ENCODE measurements around the gene TRIM67. TPM values are rescaled to one million over a fixed set of nuclear protein-coding genes. Genes with fewer than 3 reads are reported as not detected.

The TRIM67 gene
- polyA plus RNA-seq, 1 donor from 2014 or later: 8.0 TPM

GRCh38 chr1:231159963-231160761 lies 1.7 kb upstream of the TRIM67 start:
- Histone ChIP-seq H3K9me3 (ENCODE audit: low read length) (no peaks in the 10 kb centered on the region), H2AFZ (ENCODE audit: low read depth, low read length) (no peak overlapping the region), H3K27ac (ENCODE audit: low read length) (peak overlapping the region; percentile 85), H3K4me2 (ENCODE audit: low read length) (peak overlapping the region; percentile 66), H3F3A (ENCODE audit: insufficient read depth, low read length, poor library complexity, severe bottlenecking) (no peaks in the 10 kb centered on the region), H4K20me1 (ENCODE audit: insufficient read depth) (no peaks in the 10 kb centered on the region), H3K4me3 (ENCODE audit: low read length) (peak overlapping the region; percentile 96), H3K9ac (ENCODE audit: low read length) (peak overlapping the region; percentile 82), H3K27me3 (ENCODE audit: insufficient read depth, low read depth, low read length) (peaks cover 11% of the 10 kb centered on the region), H3K36me3 (ENCODE audit: insufficient read depth, low read length) (no peaks in the 10 kb centered on the region), H3K9me2 (ENCODE audit: insufficient read depth, low read length) (no peaks in the 10 kb centered on the region), H3K79me2 (replicated peaks; ENCODE audit: insufficient read depth, low read length) (peaks cover 14% of the 10 kb centered on the region)
- no peak for TF ChIP-seq POLR2AphosphoS5 (IDR thresholded peaks at IDR 0.05)
- no peak for TF ChIP-seq EP300 (conservative IDR thresholded peaks at IDR 0.05; ENCODE audit: poor library complexity, severe bottlenecking)
- no peak for TF ChIP-seq SMC3 (conservative IDR thresholded peaks at IDR 0.05; ENCODE audit: poor library complexity)
- no peak for TF ChIP-seq CTCF (IDR thresholded peaks at IDR 0.05; ENCODE audit: poor library complexity, severe bottlenecking)

GRCh38 chr1:231160895-231161666 lies 777 bp upstream of the TRIM67 start:
- Histone ChIP-seq H2AFZ (ENCODE audit: low read depth, low read length) (peak overlapping the region; percentile 82), H3K4me3 (ENCODE audit: low read length) (peak overlapping the region; percentile 96), H3K9ac (ENCODE audit: low read length) (peak overlapping the region; percentile 82), H3F3A (ENCODE audit: insufficient read depth, low read length, poor library complexity, severe bottlenecking) (no peaks in the 10 kb centered on the region), H3K27ac (ENCODE audit: low read length) (peak overlapping the region; percentile 85), H3K9me2 (ENCODE audit: insufficient read depth, low read length) (no peaks in the 10 kb centered on the region), H3K36me3 (ENCODE audit: insufficient read depth, low read length) (no peaks in the 10 kb centered on the region), H4K20me1 (ENCODE audit: insufficient read depth) (no peaks in the 10 kb centered on the region), H3K4me2 (ENCODE audit: low read length) (peak overlapping the region; percentile 66), H3K9me3 (ENCODE audit: low read length) (no peaks in the 10 kb centered on the region), H3K27me3 (ENCODE audit: insufficient read depth, low read depth, low read length) (peaks cover 11% of the 10 kb centered on the region), H3K79me2 (replicated peaks; ENCODE audit: insufficient read depth, low read length) (peaks cover 23% of the 10 kb centered on the region)
- TF ChIP-seq EP300 (conservative IDR thresholded peaks at IDR 0.05; ENCODE audit: poor library complexity, severe bottlenecking) (no peak), MXI1 (conservative IDR thresholded peaks at IDR 0.05; ENCODE audit: poor library complexity, severe bottlenecking) (peak; percentile 56), SMC3 (conservative IDR thresholded peaks at IDR 0.05; ENCODE audit: poor library complexity) (peak; percentile 34), REST (IDR thresholded peaks at IDR 0.05; ENCODE audit: borderline replicate concordance) (peak; percentile 70), POLR2AphosphoS5 (IDR thresholded peaks at IDR 0.05) (peak; percentile 61), EZH2 (IDR thresholded peaks at IDR 0.05; ENCODE audit: borderline replicate concordance, insufficient read depth, low read length, poor library complexity, severe bottlenecking) (no peak), TAF1 (IDR thresholded peaks at IDR 0.05; ENCODE audit: low read depth) (peak; percentile 32), RAD21 (conservative IDR thresholded peaks at IDR 0.05) (no peak), CTCF (IDR thresholded peaks at IDR 0.05; ENCODE audit: poor library complexity, severe bottlenecking) (no peak)

Measured in neural cell (in vitro differentiated cells).